Inflammatory macrophage treated with lipopolysaccharide for 4 hours (primary cell): Measurements from ENCODE around the gene DAAM2.
A peak's percentile ranks its signal among the peaks of the same experiment; 100 is the strongest.

ENCODE experiments used
- DNase-seq: peaks from one replicate; pipeline ENCODE4 v3.0.0-alpha.2; 2020

Gene DAAM2

GRCh38 chr6:39790772-39791171 is 1.4 kb upstream of the DAAM2 start:
- DNase-seq, result no peak

GRCh38 chr6:39791311-39791710 is 865 bp upstream of the DAAM2 start:
- DNase-seq, result no peak

- no peak for DNase-seq
Measured at GRCh38 chr6:39792540-39793450, 619 bp downstream of the DAAM2 start.

GRCh38 chr6:39793516-39793915 is 1.3 kb downstream of the DAAM2 start:
- no peak for DNase-seq

- DNase-seq, result no peak
Measured at GRCh38 chr6:39794231-39794630, 2.1 kb downstream of the DAAM2 start.

GRCh38 chr6:39797751-39798150 is 5.6 kb downstream of the DAAM2 start:
- no peak for DNase-seq

GRCh38 chr6:39800034-39801032 is 8.2 kb downstream of the DAAM2 start:
- DNase-seq, result no peak

GRCh38 chr6:39801456-39802251 is 9.5 kb downstream of the DAAM2 start:
- no peak for DNase-seq

GRCh38 chr6:39803872-39804271 is 11.7 kb downstream of the DAAM2 start:
- DNase-seq, result no peak

- no peak for DNase-seq
Measured at GRCh38 chr6:39804466-39805065, 12.4 kb downstream of the DAAM2 start.

GRCh38 chr6:39806278-39806677 is 14.1 kb downstream of the DAAM2 start:
- no peak for DNase-seq

GRCh38 chr6:39808346-39808745 is 16.2 kb downstream of the DAAM2 start:
- DNase-seq, result no peak

GRCh38 chr6:39808964-39809363 is 16.8 kb downstream of the DAAM2 start:
- no peak for DNase-seq

- DNase-seq, result no peak
Measured at GRCh38 chr6:39811835-39812345, 19.7 kb downstream of the DAAM2 start.

GRCh38 chr6:39812496-39812852 is 20.3 kb downstream of the DAAM2 start:
- no peak for DNase-seq

- DNase-seq, result no peak
Measured at GRCh38 chr6:39812853-39813533, 20.8 kb downstream of the DAAM2 start.

GRCh38 chr6:39814236-39814635 is 22.1 kb downstream of the DAAM2 start:
- no peak for DNase-seq

GRCh38 chr6:39815356-39815755 is 23.2 kb downstream of the DAAM2 start:
- no peak for DNase-seq

GRCh38 chr6:39816747-39817146 is 24.6 kb downstream of the DAAM2 start:
- no peak for DNase-seq

GRCh38 chr6:39818695-39819094 is 26.5 kb downstream of the DAAM2 start:
- DNase-seq, result peak; percentile 23

GRCh38 chr6:39819228-39819627 is 27.1 kb downstream of the DAAM2 start:
- DNase-seq, result peak; percentile 7

GRCh38 chr6:39819676-39820075 is 27.5 kb downstream of the DAAM2 start:
- no peak for DNase-seq
